ENCODE measurements around the gene FTCD.

FTCD gene

GRCh38 chr21:46117586-46118315 lies 37.6 kb downstream of the FTCD start:
- Histone ChIP-seq H3K4me2 (ENCODE audit: low read length) (no peak overlapping the region), H3K4me3 (ENCODE audit: low read depth, low read length) (no peak overlapping the region), H3K9ac (no peak overlapping the region), H3K27me3 (ENCODE audit: control insufficient read depth, insufficient read depth, low read length) (no peaks in the 10 kb centered on the region), H3K36me3 (ENCODE audit: control insufficient read depth, insufficient read depth, low read length) (no peaks in the 10 kb centered on the region), H2AFZ (no peak overlapping the region), H3K79me2 (no peaks in the 10 kb centered on the region), H3K9me3 (ENCODE audit: control insufficient read depth, low read length) (no peaks in the 10 kb centered on the region), H3K4me1 (no peaks in the 10 kb centered on the region), H3K27ac (no peak overlapping the region)
- no peak for TF ChIP-seq CTCF (IDR thresholded peaks at IDR 0.05)

GRCh38 chr21:46116776-46117585 lies 38.4 kb downstream of the FTCD start:
- Histone ChIP-seq H3K9ac (no peak overlapping the region), H3K9me3 (ENCODE audit: control insufficient read depth, low read length) (no peaks in the 10 kb centered on the region), H3K36me3 (ENCODE audit: control insufficient read depth, insufficient read depth, low read length) (no peaks in the 10 kb centered on the region), H3K79me2 (no peaks in the 10 kb centered on the region), H3K27ac (no peak overlapping the region), H3K27me3 (ENCODE audit: control insufficient read depth, insufficient read depth, low read length) (no peaks in the 10 kb centered on the region), H3K4me1 (no peaks in the 10 kb centered on the region), H3K4me3 (ENCODE audit: low read depth, low read length) (no peak overlapping the region), H2AFZ (no peak overlapping the region), H3K4me2 (ENCODE audit: low read length) (no peak overlapping the region)
- TF ChIP-seq CTCF (IDR thresholded peaks at IDR 0.05) = no peak

GRCh38 chr21:46116189-46116775 lies 39.1 kb downstream of the FTCD start:
- no peak for TF ChIP-seq CTCF (IDR thresholded peaks at IDR 0.05)
- Histone ChIP-seq H2AFZ (no peak overlapping the region), H3K79me2 (no peaks in the 10 kb centered on the region), H3K4me2 (ENCODE audit: low read length) (no peak overlapping the region), H3K9me3 (ENCODE audit: control insufficient read depth, low read length) (no peaks in the 10 kb centered on the region), H3K36me3 (ENCODE audit: control insufficient read depth, insufficient read depth, low read length) (no peaks in the 10 kb centered on the region), H3K4me1 (no peaks in the 10 kb centered on the region), H3K27me3 (ENCODE audit: control insufficient read depth, insufficient read depth, low read length) (no peaks in the 10 kb centered on the region), H3K9ac (no peak overlapping the region), H3K27ac (no peak overlapping the region), H3K4me3 (ENCODE audit: low read depth, low read length) (no peak overlapping the region)

- TF ChIP-seq CTCF (IDR thresholded peaks at IDR 0.05) = no peak
- no peak overlapping the region for H3K9ac ChIP-seq
- H3K4me2 ChIP-seq (ENCODE audit: low read length) = no peak overlapping the region
- no peaks in the 10 kb centered on the region for H3K27me3 ChIP-seq (ENCODE audit: control insufficient read depth, insufficient read depth, low read length)
- no peaks in the 10 kb centered on the region for H3K4me1 ChIP-seq
- H3K79me2 ChIP-seq = no peaks in the 10 kb centered on the region
- H2AFZ ChIP-seq = no peak overlapping the region
- no peak overlapping the region for H3K27ac ChIP-seq
- H3K4me3 ChIP-seq (ENCODE audit: low read depth, low read length) = no peak overlapping the region
- no peaks in the 10 kb centered on the region for H3K36me3 ChIP-seq (ENCODE audit: control insufficient read depth, insufficient read depth, low read length)
- H3K9me3 ChIP-seq (ENCODE audit: control insufficient read depth, low read length) = no peaks in the 10 kb centered on the region
These were observed 39.8 kb downstream of the FTCD start for GRCh38 chr21:46115441-46116188.
